GM18526 (cell line): ENCODE data around the gene ACKR1.

Source experiments
- POLR2A ChIP-seq: IDR thresholded peaks from 3 replicates; pipeline ENCODE4 v1.6.1; 2011; ENCODE audit not compliant: insufficient read length; ENCODE audit errors: extremely low read depth

The ACKR1 gene

DNA sequence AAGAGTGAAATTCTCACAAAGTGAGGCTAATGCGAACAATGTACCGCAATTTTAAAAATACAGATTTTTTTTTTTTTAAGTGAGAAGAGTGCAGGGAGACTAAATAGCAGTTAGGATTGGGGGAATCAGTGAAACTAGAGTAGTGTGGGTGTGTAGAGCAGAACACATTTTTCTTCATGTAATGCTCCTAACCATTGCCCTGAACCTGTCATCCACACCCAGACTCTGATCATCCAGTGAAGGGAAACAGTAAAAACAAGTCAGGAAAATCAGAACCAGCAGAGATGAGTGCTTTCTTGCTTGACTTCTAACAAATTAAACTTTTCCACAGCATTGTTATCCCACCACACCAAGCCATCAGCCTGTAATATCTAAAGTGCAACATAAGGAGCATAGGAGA lies 24.2 kb upstream of the ACKR1 start:
- no peak for TF ChIP-seq POLR2A

DNA sequence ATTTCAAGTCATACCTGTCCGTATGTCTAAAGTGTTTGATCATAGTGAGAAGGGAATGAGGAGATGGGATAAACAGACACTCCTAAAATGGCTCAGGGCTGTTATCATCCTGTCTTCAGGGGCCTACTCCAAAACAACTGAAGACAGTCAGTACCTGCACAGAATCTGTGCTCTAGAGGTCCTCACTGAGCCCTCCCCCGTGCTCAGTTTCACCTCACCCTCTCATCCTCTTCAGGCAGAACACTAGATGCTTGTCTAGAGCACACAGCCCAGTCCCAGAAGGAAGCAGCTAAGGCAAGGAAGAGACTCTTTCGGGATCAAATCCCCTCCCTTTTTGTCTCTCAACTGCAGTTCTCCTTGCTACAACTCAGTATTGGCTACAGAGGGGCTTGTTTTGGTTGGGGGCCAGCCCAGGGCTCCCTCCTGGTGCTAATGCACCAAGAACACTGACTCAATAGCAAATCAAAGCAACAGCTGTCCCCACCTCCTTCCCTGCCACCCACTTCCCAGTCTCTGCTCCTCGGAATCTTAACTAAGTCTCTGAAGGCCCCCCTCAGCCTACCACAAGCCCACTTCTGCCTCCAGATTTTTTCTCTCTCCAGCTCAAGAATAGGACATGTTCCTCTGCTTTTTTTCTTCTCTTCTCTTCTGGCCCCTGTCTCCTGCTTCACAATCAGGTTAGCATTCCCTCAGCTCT lies 23.2 kb upstream of the ACKR1 start:
- no peak for TF ChIP-seq POLR2A

DNA sequence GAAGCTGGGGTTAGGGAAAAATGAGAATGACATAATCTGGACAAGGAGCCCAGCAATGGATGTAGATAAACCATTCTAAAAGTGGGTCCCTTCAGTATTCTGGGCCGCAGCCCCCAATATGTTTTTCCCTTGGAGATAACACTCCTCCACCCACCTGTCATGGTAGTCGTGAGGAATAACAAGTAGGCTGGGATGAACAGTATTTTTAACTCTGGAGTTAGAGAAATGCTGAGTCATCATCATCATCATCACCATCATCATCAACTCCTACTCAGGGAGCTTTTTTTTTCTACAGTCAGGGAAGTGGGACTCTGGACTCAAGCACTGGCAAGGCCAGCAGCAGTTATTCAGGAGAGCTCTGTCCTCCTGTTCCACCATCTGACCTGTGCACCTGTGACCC lies 20.5 kb upstream of the ACKR1 start:
- no peak for TF ChIP-seq POLR2A

DNA sequence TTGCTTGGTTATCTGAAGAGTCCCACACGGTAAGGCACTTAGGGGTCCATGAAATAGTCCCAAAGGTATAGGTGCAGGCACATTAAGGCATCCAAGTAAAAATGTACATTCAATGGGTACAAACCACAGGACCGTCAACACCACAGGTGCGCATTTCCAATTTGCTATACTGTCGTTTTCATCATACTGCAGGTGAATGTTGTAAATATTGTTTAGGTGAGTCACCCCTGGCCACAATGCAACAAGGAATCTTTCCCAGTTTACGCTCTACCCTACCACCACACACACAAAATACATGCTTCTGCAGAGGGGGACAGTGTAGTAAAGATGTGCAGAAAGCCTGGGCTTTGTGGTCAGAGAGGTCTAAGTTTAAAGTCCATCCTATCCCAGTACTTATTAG lies 19.6 kb upstream of the ACKR1 start:
- TF ChIP-seq POLR2A, result no peak

DNA sequence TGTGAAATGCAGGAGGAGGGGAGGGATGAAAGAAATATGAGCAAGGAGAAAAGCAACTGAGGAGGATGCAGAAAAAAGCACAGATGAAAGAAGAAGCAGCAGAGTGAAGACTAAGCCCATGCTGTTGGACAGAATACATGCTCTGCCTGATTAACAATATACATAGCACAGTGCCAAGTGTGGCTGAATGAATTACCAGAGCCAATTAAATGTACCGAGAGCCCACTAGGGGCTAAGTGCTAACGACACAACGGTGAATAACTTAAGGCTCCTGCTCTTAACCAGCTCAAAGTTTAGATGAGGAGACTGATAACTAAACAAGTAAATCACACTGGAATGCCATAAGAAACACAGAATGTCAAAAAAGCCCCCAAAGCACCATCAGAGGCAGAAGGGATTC lies 17.6 kb upstream of the ACKR1 start:
- TF ChIP-seq POLR2A, result no peak

DNA sequence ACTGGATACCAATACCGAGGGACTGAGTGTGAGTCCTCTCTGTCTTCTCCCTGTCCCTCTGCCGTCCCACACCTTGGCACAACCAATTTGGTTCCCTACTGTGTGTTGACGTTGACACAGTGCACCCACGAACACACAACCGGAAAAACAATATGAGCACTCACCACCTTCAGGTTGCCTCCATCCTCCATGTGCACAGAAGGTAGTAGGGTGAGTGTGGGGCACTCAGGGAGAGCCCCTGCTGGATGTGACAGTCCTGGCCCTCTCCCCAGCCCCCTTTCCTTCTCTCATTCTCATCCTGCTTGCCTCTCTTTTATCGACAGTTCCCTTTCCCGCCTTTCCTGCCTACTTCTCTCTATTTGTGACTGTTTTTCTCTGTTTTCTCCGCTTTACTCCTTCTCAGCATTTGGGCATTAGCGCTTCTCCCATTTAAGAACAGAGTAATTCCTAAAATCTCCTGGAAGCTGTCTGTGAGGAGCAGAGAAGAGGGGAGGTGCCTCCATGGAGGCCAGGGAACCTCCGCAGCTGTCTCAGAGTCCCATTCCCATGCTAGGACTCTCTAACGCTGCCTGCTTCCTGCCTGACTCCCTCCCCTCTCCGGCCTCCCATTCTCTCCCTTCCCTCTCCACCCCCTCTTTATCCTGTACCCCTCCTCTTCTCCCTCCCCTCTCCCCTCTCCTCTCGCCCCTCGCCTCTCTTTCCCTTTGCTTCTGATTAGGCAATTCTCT lies 16.9 kb upstream of the ACKR1 start:
- TF ChIP-seq POLR2A, result no peak

DNA sequence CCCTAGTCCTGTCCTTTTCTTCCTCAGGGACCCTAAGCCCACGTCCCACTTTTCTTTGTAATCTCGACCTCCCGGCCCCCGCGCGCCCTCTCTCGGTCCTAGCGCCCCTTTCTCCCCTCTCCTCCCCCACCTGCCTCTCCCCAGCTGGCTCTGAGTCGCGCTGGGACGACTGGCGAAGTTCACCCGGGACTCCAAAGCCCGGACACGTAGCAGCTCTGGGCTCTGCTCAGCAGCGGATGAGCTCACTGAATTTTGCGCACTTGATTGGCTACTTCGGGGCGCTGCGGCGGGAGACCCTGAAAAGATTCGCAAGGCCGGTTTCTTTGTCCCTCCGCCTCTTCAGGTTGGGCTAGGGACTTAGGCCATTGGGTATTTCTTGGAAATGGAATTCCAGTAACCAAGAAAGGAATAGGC lies 16.3 kb upstream of the ACKR1 start:
- TF ChIP-seq POLR2A, result no peak

DNA sequence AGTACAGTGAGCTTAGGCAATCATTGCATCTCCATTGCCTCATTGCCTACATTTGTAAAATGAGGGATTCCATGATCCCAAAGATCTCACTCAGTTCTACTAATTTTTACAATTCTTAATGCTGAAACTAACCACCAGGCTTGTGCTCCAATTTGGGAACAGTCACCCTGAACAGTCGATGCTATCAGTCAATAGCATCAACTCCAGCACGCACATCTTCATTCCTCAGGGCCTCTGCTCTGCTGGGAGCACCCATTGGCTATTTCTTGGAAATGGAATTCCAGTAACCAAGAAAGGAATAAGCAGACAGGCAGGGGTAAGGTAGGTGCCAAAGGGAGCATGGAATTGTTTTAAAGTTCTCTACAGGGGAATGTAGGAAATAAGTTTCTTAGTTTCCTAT lies 14.2 kb upstream of the ACKR1 start:
- TF ChIP-seq POLR2A, result no peak

DNA sequence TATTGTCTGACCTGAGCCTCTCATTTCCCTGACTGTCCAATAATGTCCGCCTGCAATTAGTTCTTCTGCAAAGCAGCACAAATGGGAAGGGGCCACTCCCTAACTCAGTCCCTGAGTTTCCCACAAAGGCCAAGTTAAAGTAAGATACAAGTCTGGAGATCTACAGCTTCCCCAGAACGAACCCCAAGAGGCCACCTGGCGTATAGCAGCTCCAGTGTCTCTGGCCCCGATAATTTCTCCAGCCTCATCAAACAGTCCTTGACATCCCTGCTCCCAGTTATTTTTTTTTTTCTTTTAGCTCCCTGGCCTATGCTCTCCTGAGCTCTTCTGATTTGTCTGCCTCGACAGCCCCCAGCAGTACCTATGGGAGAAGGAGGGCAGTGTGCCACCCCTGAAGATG lies 8.1 kb upstream of the ACKR1 start:
- TF ChIP-seq POLR2A, result no peak

DNA sequence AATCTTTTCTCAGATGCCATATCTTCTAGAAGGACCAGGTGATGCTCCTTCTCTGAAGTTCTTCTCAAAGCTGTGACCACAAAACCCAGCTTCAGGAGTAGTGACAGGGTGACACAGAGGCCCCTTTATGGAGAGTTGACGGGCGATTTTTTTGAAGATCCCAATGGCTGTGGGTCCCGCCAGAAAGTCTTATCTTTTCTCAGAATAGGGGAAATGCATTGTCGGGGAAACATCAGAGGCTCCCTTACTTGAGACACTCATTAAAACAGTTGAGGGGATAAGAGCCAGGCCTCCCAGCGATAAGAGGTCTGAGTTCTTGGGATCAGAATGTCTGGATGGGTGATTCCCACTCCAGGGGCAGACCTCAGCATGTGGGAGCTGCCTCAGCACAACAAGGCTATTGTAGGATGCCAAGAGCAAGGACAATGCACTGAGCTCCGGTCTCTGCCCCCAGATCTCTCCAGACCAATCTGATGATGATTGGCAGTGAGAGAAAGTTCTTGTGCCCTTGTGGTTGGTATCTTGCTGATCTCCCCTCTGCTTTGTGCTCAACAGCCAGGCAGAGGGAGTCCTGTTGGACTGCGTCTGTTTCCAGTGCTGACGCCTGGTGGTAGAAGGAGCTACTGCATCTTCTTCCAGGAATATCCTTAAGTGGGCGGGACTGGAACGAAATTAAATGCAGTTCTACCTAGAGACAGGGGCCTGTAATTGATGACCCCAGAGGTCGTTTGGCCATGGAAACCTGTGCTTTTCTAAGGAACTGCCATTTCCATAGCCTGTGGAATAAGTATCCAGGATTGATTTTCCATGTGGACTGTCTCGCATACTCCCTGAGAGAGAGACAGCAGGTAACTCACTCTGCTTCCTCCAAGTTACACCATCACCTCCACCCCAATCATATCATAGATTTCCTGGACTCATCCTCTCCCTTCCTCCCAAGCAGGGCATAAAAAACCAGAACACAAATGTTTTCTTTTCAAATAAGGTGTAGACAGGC lies 6.8 kb upstream of the ACKR1 start:
- no peak for TF ChIP-seq POLR2A

DNA sequence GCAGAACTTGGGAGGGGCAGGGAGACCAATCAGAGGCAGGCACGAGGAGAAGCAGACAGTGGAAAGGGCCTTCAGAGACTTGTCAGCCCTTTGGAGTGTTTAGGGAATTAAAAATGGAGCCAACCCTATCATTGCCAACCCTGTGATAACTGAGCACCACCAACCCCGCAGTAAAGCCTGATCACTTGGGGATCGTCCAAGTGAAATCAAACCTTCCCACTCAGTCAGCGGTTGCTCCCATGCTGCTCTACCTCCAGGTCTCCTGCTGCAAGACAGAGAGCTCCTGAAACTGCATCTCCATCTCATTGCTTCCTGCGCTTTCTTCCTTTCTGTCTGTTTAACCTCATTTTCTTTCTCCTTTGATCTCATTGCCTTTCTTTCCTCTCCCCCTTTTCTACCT lies 4.8 kb upstream of the ACKR1 start:
- no peak for TF ChIP-seq POLR2A

DNA sequence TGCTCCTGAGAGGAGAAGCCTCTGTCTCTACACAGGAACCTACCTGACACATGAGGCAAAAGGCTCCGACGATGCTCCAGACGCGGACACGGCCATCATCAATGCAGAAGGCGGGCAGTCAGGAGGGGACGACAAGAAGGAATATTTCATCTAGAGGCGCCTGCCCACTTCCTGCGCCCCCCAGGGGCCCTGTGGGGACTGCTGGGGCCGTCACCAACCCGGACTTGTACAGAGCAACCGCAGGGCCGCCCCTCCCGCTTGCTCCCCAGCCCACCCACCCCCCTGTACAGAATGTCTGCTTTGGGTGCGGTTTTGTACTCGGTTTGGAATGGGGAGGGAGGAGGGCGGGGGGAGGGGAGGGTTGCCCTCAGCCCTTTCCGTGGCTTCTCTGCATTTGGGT lies 3.9 kb upstream of the ACKR1 start:
- TF ChIP-seq POLR2A, result no peak

DNA sequence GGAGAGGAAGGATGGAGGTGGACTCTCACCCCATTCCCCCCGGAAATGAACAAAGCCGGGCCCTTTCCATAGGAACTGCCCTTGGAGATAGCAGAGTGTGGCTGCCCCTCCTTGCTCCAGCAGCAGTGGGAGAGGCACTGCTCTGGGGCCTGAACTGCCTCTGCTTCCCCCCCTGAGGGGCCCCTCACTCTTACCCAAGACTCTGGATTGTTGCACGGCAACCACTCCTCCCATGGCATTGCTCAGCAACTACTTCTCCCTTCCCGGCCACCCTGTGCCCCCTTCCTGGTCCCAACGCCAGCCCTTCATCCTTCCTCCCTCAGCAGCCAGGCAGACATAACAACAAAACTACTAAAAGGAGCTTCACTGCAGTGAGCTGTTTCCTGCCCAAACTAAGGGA lies 3.0 kb upstream of the ACKR1 start:
- no peak for TF ChIP-seq POLR2A

DNA sequence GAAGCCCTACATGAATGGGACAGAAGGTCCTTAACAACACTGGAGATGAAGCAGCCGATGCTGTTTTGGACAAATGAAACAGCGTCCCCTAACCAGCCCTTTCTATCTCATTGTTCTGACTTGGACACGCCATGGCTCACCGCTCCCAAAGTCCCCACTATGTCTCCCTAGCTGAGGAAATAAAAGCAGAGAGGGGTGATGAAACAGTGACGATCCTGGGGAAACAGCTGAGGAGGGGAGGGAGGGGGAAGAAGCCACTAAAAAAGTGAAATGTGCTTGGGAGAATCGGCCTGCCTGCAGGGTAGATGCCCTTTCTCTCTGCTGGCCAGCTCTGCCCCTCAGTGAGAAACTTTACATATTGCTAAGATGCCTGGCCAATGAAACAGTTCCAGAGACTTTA lies 1.1 kb upstream of the ACKR1 start:
- TF ChIP-seq POLR2A, result no peak

DNA sequence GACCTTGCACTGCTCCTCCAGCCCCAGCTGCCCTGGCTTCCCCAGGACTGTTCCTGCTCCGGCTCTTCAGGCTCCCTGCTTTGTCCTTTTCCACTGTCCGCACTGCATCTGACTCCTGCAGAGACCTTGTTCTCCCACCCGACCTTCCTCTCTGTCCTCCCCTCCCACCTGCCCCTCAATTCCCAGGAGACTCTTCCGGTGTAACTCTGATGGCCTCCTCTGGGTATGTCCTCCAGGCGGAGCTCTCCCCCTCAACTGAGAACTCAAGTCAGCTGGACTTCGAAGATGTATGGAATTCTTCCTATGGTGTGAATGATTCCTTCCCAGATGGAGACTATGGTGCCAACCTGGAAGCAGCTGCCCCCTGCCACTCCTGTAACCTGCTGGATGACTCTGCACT lies 550 bp downstream of the ACKR1 start:
- TF ChIP-seq POLR2A, result no peak

DNA sequence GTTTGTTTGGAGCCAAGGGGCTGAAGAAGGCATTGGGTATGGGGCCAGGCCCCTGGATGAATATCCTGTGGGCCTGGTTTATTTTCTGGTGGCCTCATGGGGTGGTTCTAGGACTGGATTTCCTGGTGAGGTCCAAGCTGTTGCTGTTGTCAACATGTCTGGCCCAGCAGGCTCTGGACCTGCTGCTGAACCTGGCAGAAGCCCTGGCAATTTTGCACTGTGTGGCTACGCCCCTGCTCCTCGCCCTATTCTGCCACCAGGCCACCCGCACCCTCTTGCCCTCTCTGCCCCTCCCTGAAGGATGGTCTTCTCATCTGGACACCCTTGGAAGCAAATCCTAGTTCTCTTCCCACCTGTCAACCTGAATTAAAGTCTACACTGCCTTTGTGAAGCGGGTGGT lies 1.4 kb downstream of the ACKR1 start:
- TF ChIP-seq POLR2A, result no peak
